Thyroid gland (tissue), 4 donors: ENCODE results near the gene SETD3.

Experiments used
- POLR2A ChIP-seq, 2 donors: fragments of 450-650 bp; IDR thresholded peaks; one replicate each; pipeline ENCODE4 v1.6.1; 2017; ENCODE audit warnings: antibody characterized with exemption in 2 of 2, mild to moderate bottlenecking in 2 of 2, moderate library complexity in 1 of 2
- TF ChIP-seq, protein P1 (sequence below), 6 experiments: fragments of 200-600 bp in 3 of 6; fragments of 450-650 bp in 3 of 6; sonication (generic) in 3 of 6; IDR thresholded peaks; one replicate each; pipeline ENCODE4 v1.5.1; 2016 to 2019; ENCODE audit warnings: antibody characterized with exemption in 6 of 6, mild to moderate bottlenecking in 2 of 6, inconsistent platforms in 1 of 6, moderate library complexity in 1 of 6

DNA sequence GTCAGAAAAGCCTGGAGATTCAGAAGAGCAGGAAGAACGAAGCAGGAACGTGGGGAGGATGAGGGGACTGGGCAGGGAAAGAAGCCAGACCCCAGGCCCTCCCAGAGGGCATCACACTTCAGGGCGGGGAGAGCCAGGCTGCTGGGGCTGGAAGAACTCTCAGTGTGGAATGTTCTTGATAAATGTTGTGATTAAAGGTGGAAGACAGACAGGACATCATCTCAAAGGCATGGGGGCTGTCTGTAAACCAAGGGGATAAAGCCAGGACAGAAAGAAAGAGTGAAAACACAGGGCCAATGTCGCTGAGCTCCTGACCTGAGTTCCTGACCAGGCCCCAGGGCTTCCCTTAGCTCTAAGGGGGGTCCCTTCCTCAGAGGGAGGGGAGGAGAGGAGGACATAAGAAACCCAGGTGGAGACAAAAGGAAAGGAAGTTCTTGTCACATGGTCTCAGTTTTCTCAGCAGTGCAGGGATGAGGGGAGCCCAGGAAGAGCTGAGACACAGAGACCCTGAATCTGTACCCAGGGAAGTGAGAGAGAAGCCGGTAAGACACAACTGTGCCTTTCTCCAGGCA lies 56.3 kb downstream of the SETD3 start:
- TF ChIP-seq, protein P1, sequence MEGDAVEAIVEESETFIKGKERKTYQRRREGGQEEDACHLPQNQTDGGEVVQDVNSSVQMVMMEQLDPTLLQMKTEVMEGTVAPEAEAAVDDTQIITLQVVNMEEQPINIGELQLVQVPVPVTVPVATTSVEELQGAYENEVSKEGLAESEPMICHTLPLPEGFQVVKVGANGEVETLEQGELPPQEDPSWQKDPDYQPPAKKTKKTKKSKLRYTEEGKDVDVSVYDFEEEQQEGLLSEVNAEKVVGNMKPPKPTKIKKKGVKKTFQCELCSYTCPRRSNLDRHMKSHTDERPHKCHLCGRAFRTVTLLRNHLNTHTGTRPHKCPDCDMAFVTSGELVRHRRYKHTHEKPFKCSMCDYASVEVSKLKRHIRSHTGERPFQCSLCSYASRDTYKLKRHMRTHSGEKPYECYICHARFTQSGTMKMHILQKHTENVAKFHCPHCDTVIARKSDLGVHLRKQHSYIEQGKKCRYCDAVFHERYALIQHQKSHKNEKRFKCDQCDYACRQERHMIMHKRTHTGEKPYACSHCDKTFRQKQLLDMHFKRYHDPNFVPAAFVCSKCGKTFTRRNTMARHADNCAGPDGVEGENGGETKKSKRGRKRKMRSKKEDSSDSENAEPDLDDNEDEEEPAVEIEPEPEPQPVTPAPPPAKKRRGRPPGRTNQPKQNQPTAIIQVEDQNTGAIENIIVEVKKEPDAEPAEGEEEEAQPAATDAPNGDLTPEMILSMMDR (IDR thresholded peaks at IDR 0.05): no peak
- no peak for TF ChIP-seq POLR2A (IDR thresholded peaks at IDR 0.05)
